WTC11 (cell line): ENCODE data around the gene IGFL1. TPM values are rescaled to one million over a fixed set of nuclear protein-coding genes. Genes with fewer than 3 reads are reported as not detected.
"Not testable (repeated sequence)": the region's sequence is repeated elsewhere in the genome, so short reads cannot be mapped to it uniquely, and the experiment has no call there.

Source experiments
- ATAC-seq: fragments of 200-7000 bp; cut with Tn5 transposase; 2 replicates; pipeline ENCODE4 v1.10.0; 2021; ENCODE audit warnings: mild to moderate bottlenecking, moderate library complexity
- CTCF ChIA-PET: fragments of 300-600 bp; sonication (Branson Sonifier 250); formaldehyde crosslinking; loops from one replicate; lab custom pipeline; 2021; ENCODE audit warnings: antibody characterized with exemption; lab: Charles Lee
- POLR2A ChIA-PET: fragments of 350-600 bp; sonication (Branson Sonifier 250); formaldehyde crosslinking; loops from one replicate; lab custom pipeline; 2021; ENCODE audit warnings: antibody characterized with exemption; lab: Charles Lee
- DNase-seq: peaks from one replicate; pipeline ENCODE4 v3.0.0; 2021; ENCODE audit warnings: low spot score
- H3K27ac Mint-ChIP-seq: 2 replicates; pipeline ENCODE4 v1.8.0; 2021; ENCODE audit warnings: mixed read lengths
- H3K27me3 Mint-ChIP-seq: 2 replicates; pipeline ENCODE4 v1.8.0; 2021; ENCODE audit warnings: low read depth, mild to moderate bottlenecking, moderate library complexity, mixed read lengths
- H3K36me3 Mint-ChIP-seq: 2 replicates; pipeline ENCODE4 v1.8.0; 2021; ENCODE audit warnings: mixed read lengths
- H3K4me1 Mint-ChIP-seq: 2 replicates; pipeline ENCODE4 v1.8.0; 2022; ENCODE audit warnings: mixed read lengths
- H3K4me3 Mint-ChIP-seq: 2 replicates; pipeline ENCODE4 v1.8.0; 2021; ENCODE audit warnings: mild to moderate bottlenecking, moderate library complexity, mixed read lengths
- H3K9me3 Mint-ChIP-seq: 2 replicates; pipeline ENCODE4 v1.8.0; 2021; ENCODE audit warnings: mixed read lengths
- ATF3 ChIP-seq: sonication (generic); formaldehyde crosslinking; conservative IDR thresholded peaks from 2 replicates; pipeline ENCODE4 v1.8.1; 2022; ENCODE audit warnings: mild to moderate bottlenecking, missing genetic modification reagents
- ATF6 ChIP-seq: sonication (generic); formaldehyde crosslinking; IDR thresholded peaks from 2 replicates; pipeline ENCODE4 v1.8.1; 2023; ENCODE audit warnings: mild to moderate bottlenecking, missing genetic modification reagents
- EMX1 ChIP-seq: fragments of 250-450 bp; sonication (Bioruptor Pico); IDR thresholded peaks from 2 replicates; pipeline ENCODE4 v1.8.0; 2021; ENCODE audit warnings: mild to moderate bottlenecking
- ESRRA ChIP-seq: sonication (generic); formaldehyde crosslinking; IDR thresholded peaks from 2 replicates; pipeline ENCODE4 v1.8.1; 2022; ENCODE audit warnings: mild to moderate bottlenecking, missing genetic modification reagents, borderline replicate concordance
- FOXP1 ChIP-seq: sonication (generic); formaldehyde crosslinking; IDR thresholded peaks from 2 replicates; pipeline ENCODE4 v1.8.0; 2022; ENCODE audit warnings: missing genetic modification reagents, mild to moderate bottlenecking, moderate library complexity, borderline replicate concordance
- JAZF1 ChIP-seq: fragments of 250-450 bp; sonication (Bioruptor Pico); IDR thresholded peaks from 2 replicates; pipeline ENCODE4 v1.9.0; 2021; ENCODE audit warnings: moderate library complexity, mild to moderate bottlenecking, inconsistent platforms
- JUN ChIP-seq: sonication (generic); formaldehyde crosslinking; IDR thresholded peaks from 2 replicates; pipeline ENCODE4 v1.8.0; 2023; ENCODE audit warnings: mild to moderate bottlenecking, missing genetic modification reagents
- MYBL2 ChIP-seq: sonication (generic); formaldehyde crosslinking; IDR thresholded peaks from 2 replicates; pipeline ENCODE4 v1.8.1; 2023; ENCODE audit warnings: mild to moderate bottlenecking, moderate library complexity, missing genetic modification reagents
- NR3C1 ChIP-seq: sonication (generic); formaldehyde crosslinking; conservative IDR thresholded peaks from 2 replicates; pipeline ENCODE4 v1.8.1; 2023; ENCODE audit warnings: low read depth, mild to moderate bottlenecking, missing genetic modification reagents
- PRRX2 ChIP-seq: fragments of 250-450 bp; sonication (Bioruptor Pico); IDR thresholded peaks from 2 replicates; pipeline ENCODE4 v1.8.0; 2021; ENCODE audit warnings: mild to moderate bottlenecking
- SMAD3 ChIP-seq: sonication (generic); formaldehyde crosslinking; IDR thresholded peaks from 2 replicates; pipeline ENCODE4 v1.8.0; 2022; ENCODE audit warnings: missing genetic modification reagents, mild to moderate bottlenecking, borderline replicate concordance
- STAT6 ChIP-seq: sonication (generic); formaldehyde crosslinking; conservative IDR thresholded peaks from 2 replicates; pipeline ENCODE4 v1.8.1; 2023; ENCODE audit warnings: mild to moderate bottlenecking, low read depth, missing genetic modification reagents, moderate library complexity
- TP53 ChIP-seq: sonication (generic); formaldehyde crosslinking; IDR thresholded peaks from 2 replicates; pipeline ENCODE4 v1.8.1; 2023; ENCODE audit warnings: mild to moderate bottlenecking, missing genetic modification reagents
- ZNF317 ChIP-seq: sonication (generic); formaldehyde crosslinking; IDR thresholded peaks from 2 replicates; pipeline ENCODE4 v1.8.1; 2023; ENCODE audit warnings: low read depth, mild to moderate bottlenecking, moderate library complexity, missing genetic modification reagents, borderline replicate concordance
- ZNF416 ChIP-seq: fragments of 250-450 bp; sonication (Bioruptor Pico); IDR thresholded peaks from 2 replicates; pipeline ENCODE4 v1.9.0; 2021; ENCODE audit warnings: mild to moderate bottlenecking, inconsistent platforms
- total RNA-seq: library from RNA; stranded (reverse); gene quantifications from 3 replicates; pipeline ENCODE4 v1.2.3, GENCODE V29; 2021
- TF ChIP-seq, protein P1 (sequence below): sonication (generic); formaldehyde crosslinking; IDR thresholded peaks from 2 replicates; pipeline ENCODE4 v1.8.0; 2022; ENCODE audit warnings: mild to moderate bottlenecking, missing genetic modification reagents
- TF ChIP-seq, protein P2 (sequence below): fragments of 250-450 bp; sonication (Bioruptor Pico); IDR thresholded peaks from 2 replicates; pipeline ENCODE4 v1.9.0; 2021; ENCODE audit warnings: mild to moderate bottlenecking
- TF ChIP-seq, protein P3 (sequence below): sonication (generic); formaldehyde crosslinking; IDR thresholded peaks from 2 replicates; pipeline ENCODE4 v1.8.1; 2023; ENCODE audit warnings: mild to moderate bottlenecking, missing genetic modification reagents, borderline replicate concordance

IGFL1 gene
- total RNA-seq, 1 experiment from 2014 or later, result not detected

GRCh38 chr19:46195104-46195503 lies 34.4 kb upstream of the IGFL1 start:
- POLR2A ChIA-PET, result no interaction called here
- DNase-seq, result no peak
- ATAC-seq, result no peak
- no peaks in the 10 kb centered on the region for H3K4me1 Mint-ChIP-seq
- no peaks in the 10 kb centered on the region for H3K9me3 Mint-ChIP-seq
- peaks cover 2% of the 10 kb centered on the region; the same call in 1 of the 2 replicates for H3K27me3 Mint-ChIP-seq
- H3K27ac Mint-ChIP-seq, result no peak overlapping the region
- CTCF ChIA-PET, result no interaction called here
- TF ChIP-seq NR3C1 (no peak), JUN (CRISPR knock-in tag) (no peak), ZNF317 (CRISPR knock-in tag) (no peak), ESRRA (CRISPR knock-in tag) (no peak)
- TF ChIP-seq, all 79 proteins: peak for 0
- Mint-ChIP-seq H3K4me3 (no peak overlapping the region), H3K36me3 (no peaks in the 10 kb centered on the region)

DNA sequence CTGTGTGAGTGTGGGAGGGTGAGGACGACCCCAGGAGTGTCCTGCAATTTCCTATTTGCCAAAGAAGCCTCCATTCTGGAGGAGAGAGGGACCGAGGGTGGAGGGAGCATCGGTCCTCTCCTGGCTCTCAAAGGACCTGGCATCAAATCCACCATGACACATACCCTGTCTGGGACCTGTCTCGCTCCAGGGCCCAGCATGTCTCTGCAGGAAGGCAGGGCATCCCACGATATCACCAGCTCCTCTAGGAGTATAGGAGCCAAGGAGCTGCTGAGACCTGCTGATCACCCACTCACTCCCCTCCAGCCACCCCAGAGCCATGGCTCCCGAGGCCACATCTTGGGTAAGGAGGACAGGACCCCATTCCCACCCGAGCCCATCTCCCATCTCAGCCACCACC lies 33.6 kb upstream of the IGFL1 start:
- H3K36me3 Mint-ChIP-seq, H3K4me1 Mint-ChIP-seq, CTCF ChIA-PET, H3K27ac Mint-ChIP-seq, H3K27me3 Mint-ChIP-seq, ATAC-seq, POLR2A ChIA-PET, H3K4me3 Mint-ChIP-seq, DNase-seq, H3K9me3 Mint-ChIP-seq: not testable (repeated sequence)

GRCh38 chr19:46196410-46197124 lies 33.0 kb upstream of the IGFL1 start:
- peak overlapping the region; percentile 32; the same call in 1 of the 2 replicates for H3K27ac Mint-ChIP-seq

More at GRCh38 chr19:46196410-46197124, 33.0 kb upstream of the IGFL1 start:
- TF ChIP-seq, protein P1, sequence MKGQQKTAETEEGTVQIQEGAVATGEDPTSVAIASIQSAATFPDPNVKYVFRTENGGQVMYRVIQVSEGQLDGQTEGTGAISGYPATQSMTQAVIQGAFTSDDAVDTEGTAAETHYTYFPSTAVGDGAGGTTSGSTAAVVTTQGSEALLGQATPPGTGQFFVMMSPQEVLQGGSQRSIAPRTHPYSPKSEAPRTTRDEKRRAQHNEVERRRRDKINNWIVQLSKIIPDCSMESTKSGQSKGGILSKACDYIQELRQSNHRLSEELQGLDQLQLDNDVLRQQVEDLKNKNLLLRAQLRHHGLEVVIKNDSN (CRISPR knock-in tag), result no peak
- TF ChIP-seq NR3C1 (no peak), SMAD3 (CRISPR knock-in tag) (no peak), FOXP1 (CRISPR knock-in tag) (no peak), PRRX2 (CRISPR knock-in tag) (no peak), STAT6 (CRISPR knock-in tag) (no peak), EMX1 (CRISPR knock-in tag) (no peak), JAZF1 (CRISPR knock-in tag) (no peak), MYBL2 (CRISPR knock-in tag) (no peak), ZNF416 (CRISPR knock-in tag) (no peak), TP53 (CRISPR knock-in tag) (no peak), ATF6 (CRISPR knock-in tag) (no peak), ATF3 (CRISPR knock-in tag) (no peak)
- TF ChIP-seq, protein P2, sequence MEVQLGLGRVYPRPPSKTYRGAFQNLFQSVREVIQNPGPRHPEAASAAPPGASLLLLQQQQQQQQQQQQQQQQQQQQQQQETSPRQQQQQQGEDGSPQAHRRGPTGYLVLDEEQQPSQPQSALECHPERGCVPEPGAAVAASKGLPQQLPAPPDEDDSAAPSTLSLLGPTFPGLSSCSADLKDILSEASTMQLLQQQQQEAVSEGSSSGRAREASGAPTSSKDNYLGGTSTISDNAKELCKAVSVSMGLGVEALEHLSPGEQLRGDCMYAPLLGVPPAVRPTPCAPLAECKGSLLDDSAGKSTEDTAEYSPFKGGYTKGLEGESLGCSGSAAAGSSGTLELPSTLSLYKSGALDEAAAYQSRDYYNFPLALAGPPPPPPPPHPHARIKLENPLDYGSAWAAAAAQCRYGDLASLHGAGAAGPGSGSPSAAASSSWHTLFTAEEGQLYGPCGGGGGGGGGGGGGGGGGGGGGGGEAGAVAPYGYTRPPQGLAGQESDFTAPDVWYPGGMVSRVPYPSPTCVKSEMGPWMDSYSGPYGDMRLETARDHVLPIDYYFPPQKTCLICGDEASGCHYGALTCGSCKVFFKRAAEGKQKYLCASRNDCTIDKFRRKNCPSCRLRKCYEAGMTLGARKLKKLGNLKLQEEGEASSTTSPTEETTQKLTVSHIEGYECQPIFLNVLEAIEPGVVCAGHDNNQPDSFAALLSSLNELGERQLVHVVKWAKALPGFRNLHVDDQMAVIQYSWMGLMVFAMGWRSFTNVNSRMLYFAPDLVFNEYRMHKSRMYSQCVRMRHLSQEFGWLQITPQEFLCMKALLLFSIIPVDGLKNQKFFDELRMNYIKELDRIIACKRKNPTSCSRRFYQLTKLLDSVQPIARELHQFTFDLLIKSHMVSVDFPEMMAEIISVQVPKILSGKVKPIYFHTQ (CRISPR knock-in tag), result no peak
- TF ChIP-seq, protein P3, sequence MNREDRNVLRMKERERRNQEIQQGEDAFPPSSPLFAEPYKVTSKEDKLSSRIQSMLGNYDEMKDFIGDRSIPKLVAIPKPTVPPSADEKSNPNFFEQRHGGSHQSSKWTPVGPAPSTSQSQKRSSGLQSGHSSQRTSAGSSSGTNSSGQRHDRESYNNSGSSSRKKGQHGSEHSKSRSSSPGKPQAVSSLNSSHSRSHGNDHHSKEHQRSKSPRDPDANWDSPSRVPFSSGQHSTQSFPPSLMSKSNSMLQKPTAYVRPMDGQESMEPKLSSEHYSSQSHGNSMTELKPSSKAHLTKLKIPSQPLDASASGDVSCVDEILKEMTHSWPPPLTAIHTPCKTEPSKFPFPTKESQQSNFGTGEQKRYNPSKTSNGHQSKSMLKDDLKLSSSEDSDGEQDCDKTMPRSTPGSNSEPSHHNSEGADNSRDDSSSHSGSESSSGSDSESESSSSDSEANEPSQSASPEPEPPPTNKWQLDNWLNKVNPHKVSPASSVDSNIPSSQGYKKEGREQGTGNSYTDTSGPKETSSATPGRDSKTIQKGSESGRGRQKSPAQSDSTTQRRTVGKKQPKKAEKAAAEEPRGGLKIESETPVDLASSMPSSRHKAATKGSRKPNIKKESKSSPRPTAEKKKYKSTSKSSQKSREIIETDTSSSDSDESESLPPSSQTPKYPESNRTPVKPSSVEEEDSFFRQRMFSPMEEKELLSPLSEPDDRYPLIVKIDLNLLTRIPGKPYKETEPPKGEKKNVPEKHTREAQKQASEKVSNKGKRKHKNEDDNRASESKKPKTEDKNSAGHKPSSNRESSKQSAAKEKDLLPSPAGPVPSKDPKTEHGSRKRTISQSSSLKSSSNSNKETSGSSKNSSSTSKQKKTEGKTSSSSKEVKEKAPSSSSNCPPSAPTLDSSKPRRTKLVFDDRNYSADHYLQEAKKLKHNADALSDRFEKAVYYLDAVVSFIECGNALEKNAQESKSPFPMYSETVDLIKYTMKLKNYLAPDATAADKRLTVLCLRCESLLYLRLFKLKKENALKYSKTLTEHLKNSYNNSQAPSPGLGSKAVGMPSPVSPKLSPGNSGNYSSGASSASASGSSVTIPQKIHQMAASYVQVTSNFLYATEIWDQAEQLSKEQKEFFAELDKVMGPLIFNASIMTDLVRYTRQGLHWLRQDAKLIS (CRISPR knock-in tag), result no peak
- POLR2A ChIA-PET, result no interaction called here
- DNase-seq (no peak), ATAC-seq (no peak)
- H3K4me1 Mint-ChIP-seq, result no peaks in the 10 kb centered on the region
- peaks cover 3% of the 10 kb centered on the region for H3K36me3 Mint-ChIP-seq
- peaks cover 2% of the 10 kb centered on the region for H3K27me3 Mint-ChIP-seq
- H3K4me3 Mint-ChIP-seq, result no peak overlapping the region
- CTCF ChIA-PET, result no interaction called here
- H3K9me3 Mint-ChIP-seq, result peaks cover 9% of the 10 kb centered on the region
